Esophagus squamous epithelium (tissue), 4 donors: ENCODE data around the gene LAGE3.

Experiments used
- CTCF ChIP-seq, 6 experiments: fragments of 450-650 bp in 4 of 6; fragments of 200-600 bp in 2 of 6; sonication (generic) in 2 of 6; IDR thresholded peaks; one replicate each; pipeline ENCODE4 v1.5.1; 2016 to 2019; ENCODE audit warnings: antibody characterized with exemption in 6 of 6, mild to moderate bottlenecking in 4 of 6, moderate library complexity in 4 of 6
- POLR2A ChIP-seq, 4 donors: fragments of 450-650 bp; IDR thresholded peaks; one replicate each; pipeline ENCODE4 v1.6.1; 2017; ENCODE audit warnings: antibody characterized with exemption in 4 of 4, mild to moderate bottlenecking in 4 of 4, moderate library complexity in 3 of 4

GRCh38 chrX:154428176-154429171 lies 50.6 kb downstream of the LAGE3 start, which contains the start of gene ATP6AP1:
- TF ChIP-seq POLR2A (IDR thresholded peaks at IDR 0.05) (peak in 2 of 4 donors; percentile 49 to 76), CTCF (IDR thresholded peaks at IDR 0.05) (no peak)
